Gastroesophageal sphincter (tissue), 3 donors: Measurements from ENCODE around the gene SEMA4A.
"Not testable (repeated sequence)": the region's sequence is repeated elsewhere in the genome, so short reads cannot be mapped to it uniquely, and the experiment has no call there.

ENCODE experiments used
- POLR2A ChIP-seq, 2 donors: fragments of 450-650 bp; IDR thresholded peaks; one replicate each; pipeline ENCODE4 v1.6.1; 2017; ENCODE audit warnings: antibody characterized with exemption in 2 of 2, mild to moderate bottlenecking in 2 of 2, moderate library complexity in 1 of 2
- TF ChIP-seq, protein P1 (sequence below), 4 experiments: fragments of 200-600 bp in 2 of 4; fragments of 450-650 bp in 2 of 4; sonication (generic) in 1 of 4; IDR thresholded peaks; one replicate each; pipeline ENCODE4 v1.5.1; 2017 to 2019; ENCODE audit warnings: antibody characterized with exemption in 4 of 4, mild to moderate bottlenecking in 2 of 4, moderate library complexity in 2 of 4

DNA sequence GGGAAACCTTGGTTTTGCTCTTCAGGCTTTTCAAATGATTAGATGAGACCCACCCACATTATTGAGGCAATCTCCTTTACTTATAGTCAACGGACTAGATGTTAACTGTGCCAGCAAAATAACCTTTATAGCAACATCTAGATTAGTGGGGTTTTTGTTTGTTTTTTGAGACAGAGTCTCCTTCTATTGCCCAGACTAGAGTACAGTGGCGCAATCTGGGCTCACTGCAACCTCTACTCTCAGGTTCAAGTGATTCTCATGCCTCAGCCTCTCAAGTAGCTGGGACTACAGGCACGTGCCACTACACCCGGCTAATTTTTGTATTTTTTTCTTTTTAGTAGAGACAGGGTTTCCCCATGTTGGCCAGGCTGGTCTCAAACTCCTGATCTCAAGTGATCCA lies 36.9 kb downstream of the SEMA4A start:
- TF ChIP-seq POLR2A (IDR thresholded peaks at IDR 0.05) = not testable (repeated sequence)
- TF ChIP-seq, protein P1, sequence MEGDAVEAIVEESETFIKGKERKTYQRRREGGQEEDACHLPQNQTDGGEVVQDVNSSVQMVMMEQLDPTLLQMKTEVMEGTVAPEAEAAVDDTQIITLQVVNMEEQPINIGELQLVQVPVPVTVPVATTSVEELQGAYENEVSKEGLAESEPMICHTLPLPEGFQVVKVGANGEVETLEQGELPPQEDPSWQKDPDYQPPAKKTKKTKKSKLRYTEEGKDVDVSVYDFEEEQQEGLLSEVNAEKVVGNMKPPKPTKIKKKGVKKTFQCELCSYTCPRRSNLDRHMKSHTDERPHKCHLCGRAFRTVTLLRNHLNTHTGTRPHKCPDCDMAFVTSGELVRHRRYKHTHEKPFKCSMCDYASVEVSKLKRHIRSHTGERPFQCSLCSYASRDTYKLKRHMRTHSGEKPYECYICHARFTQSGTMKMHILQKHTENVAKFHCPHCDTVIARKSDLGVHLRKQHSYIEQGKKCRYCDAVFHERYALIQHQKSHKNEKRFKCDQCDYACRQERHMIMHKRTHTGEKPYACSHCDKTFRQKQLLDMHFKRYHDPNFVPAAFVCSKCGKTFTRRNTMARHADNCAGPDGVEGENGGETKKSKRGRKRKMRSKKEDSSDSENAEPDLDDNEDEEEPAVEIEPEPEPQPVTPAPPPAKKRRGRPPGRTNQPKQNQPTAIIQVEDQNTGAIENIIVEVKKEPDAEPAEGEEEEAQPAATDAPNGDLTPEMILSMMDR (IDR thresholded peaks at IDR 0.05) = not testable (repeated sequence)
